ENCODE results near the gene RAB40B.

Gene RAB40B

GRCh38 chr17:82690786-82691489 is 7.6 kb downstream of the RAB40B start:
- TF ChIP-seq CTCF (conservative IDR thresholded peaks at IDR 0.05; ENCODE audit: low read depth), result no peak
- ChIA-PET CTCF (interaction anchor here (0.6 kb wide), 1 partner anchor 57 kb away, joined by 5 read pairs; no protein-coding TSS in a partner anchor), POLR2A (ENCODE audit: low non-redundant PET) (no interaction called here)
- H3K27ac ChIP-seq, result peak overlapping the region; percentile 6; the same call in 1 of the 2 replicates
- no peak for DNase-seq (ENCODE audit: low spot score)

- no peak for TF ChIP-seq CTCF (conservative IDR thresholded peaks at IDR 0.05; ENCODE audit: low read depth)
- POLR2A ChIA-PET (ENCODE audit: low non-redundant PET), result no interaction called here
- no peak for DNase-seq (ENCODE audit: low spot score)
- CTCF ChIA-PET, result no interaction called here
- H3K27ac ChIP-seq, result peak overlapping the region; percentile 6; the same call in 1 of the 2 replicates
These were observed 9.4 kb downstream of the RAB40B start for GRCh38 chr17:82689077-82689476.

GRCh38 chr17:82687871-82688270 is 10.6 kb downstream of the RAB40B start:
- peak overlapping the region; percentile 13 for H3K27ac ChIP-seq
- POLR2A ChIA-PET (ENCODE audit: low non-redundant PET), result no interaction called here
- CTCF ChIA-PET, result interaction anchor here (0.7 to 1.8 kb wide), 2 partner anchors 19 to 87 kb away, joined by 3 to 5 read pairs; no protein-coding TSS in a partner anchor
- DNase-seq (ENCODE audit: low spot score), result no peak
- no peak for TF ChIP-seq CTCF (conservative IDR thresholded peaks at IDR 0.05; ENCODE audit: low read depth)

GRCh38 chr17:82687375-82687861 is 11.1 kb downstream of the RAB40B start:
- CTCF ChIA-PET, result interaction anchor here (1.8 kb wide), 1 partner anchor 19 kb away, joined by 5 read pairs; no protein-coding TSS in a partner anchor
- POLR2A ChIA-PET (ENCODE audit: low non-redundant PET), result no interaction called here
- no peak for DNase-seq (ENCODE audit: low spot score)
- no peak for TF ChIP-seq CTCF (conservative IDR thresholded peaks at IDR 0.05; ENCODE audit: low read depth)
- peak overlapping the region; percentile 13 for H3K27ac ChIP-seq

- no peak overlapping the region for H3K27ac ChIP-seq
- ChIA-PET POLR2A (ENCODE audit: low non-redundant PET) (no interaction called here), CTCF (interaction anchor here (1.8 kb wide), 1 partner anchor 18 kb away, joined by 5 read pairs; no protein-coding TSS in a partner anchor)
- no peak for TF ChIP-seq CTCF (conservative IDR thresholded peaks at IDR 0.05; ENCODE audit: low read depth)
- DNase-seq (ENCODE audit: low spot score), result no peak
These were observed 11.9 kb downstream of the RAB40B start for GRCh38 chr17:82686366-82687324.

- no peak overlapping the region for H3K27ac ChIP-seq
- TF ChIP-seq CTCF (conservative IDR thresholded peaks at IDR 0.05; ENCODE audit: low read depth), result no peak
- ChIA-PET CTCF (interaction anchor here (0.5 to 0.6 kb wide), 3 partner anchors 9 to 89 kb away, joined by 3 to 4 read pairs (median 3); no protein-coding TSS in a partner anchor), POLR2A (ENCODE audit: low non-redundant PET) (no interaction called here)
- DNase-seq (ENCODE audit: low spot score), result no peak
These were observed 13.2 kb downstream of the RAB40B start for GRCh38 chr17:82685291-82685690.
